Measurements from ENCODE around the gene ERP44. TPM values are rescaled to one million over a fixed set of nuclear protein-coding genes. Genes with fewer than 3 reads are reported as not detected.
A peak's percentile ranks its signal among the peaks of the same experiment; 100 is the strongest.
"Not testable (repeated sequence)": the region's sequence is repeated elsewhere in the genome, so short reads cannot be mapped to it uniquely, and the experiment has no call there.

ERP44 gene
- total RNA-seq, 1 donor, result 4.8 TPM

- no peak for DNase-seq (ENCODE audit: low read depth in 2 of 3, low spot score in 2 of 3)
Observed at GRCh38 chr9:100070104-100071041, 28.4 kb downstream of the ERP44 start.

- not testable (repeated sequence) for DNase-seq (ENCODE audit: low read depth in 2 of 3, low spot score in 2 of 3)
Observed at GRCh38 chr9:100069068-100069467, 29.7 kb downstream of the ERP44 start.

DNA sequence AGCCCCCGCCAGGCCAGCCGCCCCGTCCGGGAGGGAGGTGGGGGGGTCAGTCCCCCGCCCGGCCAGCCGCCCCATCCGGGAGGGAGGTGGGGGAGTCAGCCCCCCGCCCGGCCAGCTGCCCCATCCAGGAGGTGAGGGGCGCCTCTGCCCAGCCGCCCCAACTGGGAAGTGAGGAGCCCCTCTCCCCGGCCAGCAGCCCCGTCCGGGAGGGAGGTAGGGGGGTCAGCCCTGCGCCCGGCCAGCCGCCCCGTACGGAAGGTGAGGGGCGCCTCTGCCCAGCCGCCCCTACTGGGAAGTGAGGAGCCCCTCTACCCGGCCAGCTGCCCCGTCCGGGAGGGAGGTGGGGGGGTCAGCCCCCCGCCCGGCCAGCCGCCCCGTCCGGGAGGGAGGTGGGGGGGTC lies 30.8 kb downstream of the ERP44 start:
- not testable (repeated sequence) for DNase-seq (ENCODE audit: low read depth in 2 of 3, low spot score in 2 of 3)

DNA sequence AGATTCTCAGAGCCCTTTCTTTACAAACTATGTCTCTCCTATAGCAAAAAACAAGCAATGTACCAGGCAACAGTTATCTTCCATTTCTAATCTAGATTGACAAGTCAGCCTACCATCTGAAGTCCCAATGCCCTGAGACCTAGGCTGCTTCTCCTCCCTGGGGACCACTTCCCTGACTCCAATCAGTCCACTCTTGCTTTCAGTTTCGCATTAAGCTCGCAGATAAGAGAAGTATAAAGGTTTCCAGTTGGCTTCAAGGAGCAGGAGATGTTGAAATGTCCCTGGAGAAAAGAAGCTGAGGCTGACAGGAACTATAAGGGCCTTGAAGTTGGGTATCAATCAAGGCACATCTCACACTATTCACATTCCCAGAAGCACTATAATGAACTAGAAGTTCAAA lies 32.3 kb downstream of the ERP44 start:
- DNase-seq (ENCODE audit: low read depth in 2 of 3, low spot score in 2 of 3), result peak in 1 of 3 donors; percentile 13

DNA sequence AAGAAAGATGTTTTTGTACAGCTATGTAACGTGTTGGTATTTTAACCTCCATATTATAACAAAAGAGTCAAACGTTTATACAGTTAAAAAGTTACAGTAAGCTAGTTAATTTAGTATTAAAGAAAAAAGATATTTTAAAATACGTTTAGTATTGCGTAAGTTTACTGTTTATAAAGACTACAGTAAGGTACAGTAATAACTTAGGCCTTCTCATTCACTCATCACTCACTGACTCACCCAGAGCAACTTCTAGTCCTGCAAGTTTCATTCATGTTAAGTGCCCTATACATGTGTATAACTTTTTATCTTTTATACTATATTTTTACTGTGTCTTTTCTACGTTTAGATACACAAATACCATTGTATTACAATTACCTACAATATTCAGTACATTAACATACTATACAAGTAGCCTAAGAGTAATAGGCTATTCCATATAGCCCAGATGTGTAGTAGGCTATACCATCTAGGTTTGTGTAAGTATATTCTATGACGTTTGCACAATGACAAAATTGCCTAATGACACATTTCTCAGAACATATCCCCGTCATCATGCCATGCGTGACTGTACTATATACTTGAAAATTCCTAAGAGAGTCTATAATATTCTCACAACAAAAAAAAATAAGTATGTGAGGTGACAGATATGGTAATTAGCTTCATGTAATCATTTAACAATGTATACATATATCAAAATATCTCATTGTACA lies 33.8 kb downstream of the ERP44 start:
- no peak for DNase-seq (ENCODE audit: low read depth in 2 of 3, low spot score in 2 of 3)

DNA sequence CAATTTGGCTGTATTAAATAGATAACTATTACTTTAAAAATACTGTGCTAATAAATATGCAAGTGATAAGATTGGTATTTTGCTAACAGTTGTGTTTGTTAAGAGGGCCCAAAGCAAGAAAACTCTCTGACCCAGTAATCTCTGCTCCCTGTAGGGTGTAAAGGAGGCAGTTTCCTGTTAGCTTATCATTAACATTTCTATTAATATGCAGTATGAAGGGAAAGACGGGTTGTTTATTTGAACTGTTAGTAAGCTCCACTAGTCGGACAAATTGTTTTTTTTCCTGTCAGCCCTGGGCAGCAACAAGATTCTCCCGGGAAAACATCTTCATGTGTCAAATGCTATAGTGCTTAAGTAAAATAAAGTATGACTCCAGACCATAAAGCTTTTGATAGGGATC lies 35.6 kb downstream of the ERP44 start:
- no peak for DNase-seq (ENCODE audit: low read depth in 2 of 3, low spot score in 2 of 3)

- not testable (repeated sequence) for DNase-seq (ENCODE audit: low read depth in 2 of 3, low spot score in 2 of 3)
Observed at GRCh38 chr9:100062683-100063082, 36.1 kb downstream of the ERP44 start.

GRCh38 chr9:100058699-100059579 lies 39.9 kb downstream of the ERP44 start:
- no peak for DNase-seq (ENCODE audit: low read depth in 2 of 3, low spot score in 2 of 3)

DNA sequence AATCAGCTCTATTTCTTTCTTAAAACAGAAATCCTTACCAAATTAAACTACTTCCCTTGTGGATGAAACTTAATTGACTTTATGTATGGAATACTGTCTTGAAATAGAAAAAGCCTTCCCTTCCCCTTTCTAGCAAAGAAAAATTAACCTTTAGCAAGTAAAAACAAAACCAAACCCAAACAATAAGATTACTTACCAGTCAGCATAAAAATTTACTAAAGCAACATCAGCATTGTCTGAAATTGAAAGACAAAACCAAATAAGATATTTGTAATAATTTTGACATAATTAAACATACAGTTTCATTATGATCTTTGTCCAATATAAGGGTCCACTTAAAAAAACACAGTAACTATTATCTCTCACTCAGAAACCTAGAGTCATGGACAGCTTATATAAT lies 41.2 kb downstream of the ERP44 start:
- no peak for DNase-seq (ENCODE audit: low read depth in 2 of 3, low spot score in 2 of 3)

DNA sequence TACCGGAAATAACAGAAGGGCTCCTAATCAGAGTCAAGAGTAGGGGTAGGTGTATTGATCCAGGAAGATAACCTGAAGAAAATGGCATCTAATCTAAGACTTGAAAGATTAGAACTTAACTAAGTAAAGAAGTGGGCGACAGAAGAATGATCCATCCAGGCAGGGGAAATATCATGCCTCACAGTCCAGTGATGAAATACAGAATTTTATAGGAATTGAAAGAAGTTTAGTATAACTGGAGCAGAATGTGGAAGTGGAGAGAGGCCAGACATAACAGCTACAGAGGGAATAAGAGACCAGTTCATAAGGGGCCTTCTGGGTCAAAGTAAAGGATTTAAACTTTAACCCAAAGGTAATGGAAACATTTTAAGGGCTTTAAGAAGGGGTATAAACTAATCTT lies 42.2 kb downstream of the ERP44 start:
- no peak for DNase-seq (ENCODE audit: low read depth in 2 of 3, low spot score in 2 of 3)

DNA sequence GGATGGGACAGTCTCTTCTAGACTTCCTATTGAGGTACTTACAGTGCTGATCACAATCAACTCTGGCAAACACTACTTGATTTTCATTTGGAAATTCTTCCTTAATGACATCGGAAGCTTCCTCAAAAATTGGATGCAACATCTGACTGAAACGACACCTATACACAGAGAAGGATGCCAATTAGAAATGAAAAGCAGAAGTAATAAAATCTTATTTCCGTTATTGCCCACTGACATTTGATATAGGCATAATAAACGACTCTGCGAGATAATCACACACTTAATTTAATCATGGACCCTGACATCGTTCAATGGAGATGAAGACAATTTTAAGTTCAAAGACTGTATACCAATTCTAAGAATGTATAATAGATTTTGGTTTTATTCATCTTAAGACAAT lies 46.4 kb downstream of the ERP44 start:
- DNase-seq (ENCODE audit: low read depth in 2 of 3, low spot score in 2 of 3), result peak in 2 of 3 donors; percentile 16 to 40

DNA sequence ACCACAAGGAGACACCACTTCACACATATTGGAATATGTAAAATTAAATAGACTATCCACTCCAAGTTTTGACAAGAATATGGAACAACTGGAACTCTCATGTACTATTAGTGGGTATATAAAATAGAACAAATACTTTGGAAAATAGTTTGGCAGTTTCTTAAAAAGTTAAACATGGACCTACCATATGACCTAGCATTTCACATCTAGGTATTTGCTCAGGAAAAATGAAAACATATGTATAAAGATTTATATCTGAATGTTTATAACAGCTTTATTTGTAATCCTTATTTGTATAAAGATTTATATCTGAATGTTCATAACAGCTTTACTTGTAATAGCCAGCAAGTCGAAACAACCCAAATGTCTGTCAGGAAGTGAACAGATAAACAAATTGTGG lies 49.2 kb downstream of the ERP44 start:
- no peak for DNase-seq (ENCODE audit: low read depth in 2 of 3, low spot score in 2 of 3)

GRCh38 chr9:100038472-100038871 lies 60.3 kb downstream of the ERP44 start:
- no peak for DNase-seq (ENCODE audit: low read depth in 2 of 3, low spot score in 2 of 3)

DNA sequence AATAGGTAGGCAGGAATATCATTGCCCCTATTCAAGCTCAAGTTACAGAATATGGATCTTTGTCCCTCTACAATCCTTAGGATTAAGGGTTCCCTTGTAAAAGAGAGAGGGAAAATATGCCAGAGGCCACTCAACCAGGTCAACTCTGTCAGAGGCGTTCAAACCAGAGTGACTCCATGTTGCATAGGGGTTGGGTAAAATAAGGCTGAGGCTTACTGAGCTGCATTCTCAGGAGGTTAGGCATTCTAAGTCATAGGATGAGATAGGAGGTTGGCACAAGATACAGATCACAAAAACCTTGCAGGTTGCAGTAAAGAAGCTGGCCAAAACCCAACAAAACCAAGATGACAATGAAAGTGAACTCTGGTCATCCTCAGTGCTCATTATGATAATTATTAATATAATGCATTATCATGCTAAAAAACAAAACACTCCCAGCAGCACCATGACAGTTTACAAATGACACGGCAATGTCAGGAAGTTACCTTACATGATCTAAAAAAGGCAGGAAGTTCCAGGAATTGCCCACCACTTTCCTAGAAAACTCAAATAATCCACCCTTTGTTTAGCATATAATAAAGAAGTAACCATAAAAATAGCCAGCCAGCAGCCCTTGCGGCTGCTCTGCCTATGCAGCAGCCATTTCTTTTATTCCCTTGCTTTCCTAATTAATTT lies 64.8 kb downstream of the ERP44 start:
- no peak for DNase-seq (ENCODE audit: low read depth in 2 of 3, low spot score in 2 of 3)

DNA sequence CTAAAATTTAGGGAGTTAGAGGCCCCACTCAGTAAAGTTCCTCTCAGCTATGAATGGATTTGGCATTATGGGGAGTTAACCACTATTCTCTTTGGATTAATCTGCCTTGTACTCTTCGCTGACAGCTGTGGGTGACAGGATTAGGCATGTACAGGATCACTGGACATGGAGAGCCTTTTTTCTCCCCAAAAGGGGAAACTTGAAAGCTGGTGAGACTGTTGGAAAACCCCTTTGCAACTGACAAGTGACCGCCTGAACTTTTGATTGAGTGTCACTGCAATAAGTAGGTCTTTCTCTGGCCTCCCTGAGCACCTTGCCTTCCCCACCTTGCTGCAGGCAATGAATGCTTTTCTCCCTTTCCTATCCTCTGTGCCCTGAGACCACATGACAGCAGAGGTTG lies 68.3 kb downstream of the ERP44 start:
- no peak for DNase-seq (ENCODE audit: low read depth in 2 of 3, low spot score in 2 of 3)

DNA sequence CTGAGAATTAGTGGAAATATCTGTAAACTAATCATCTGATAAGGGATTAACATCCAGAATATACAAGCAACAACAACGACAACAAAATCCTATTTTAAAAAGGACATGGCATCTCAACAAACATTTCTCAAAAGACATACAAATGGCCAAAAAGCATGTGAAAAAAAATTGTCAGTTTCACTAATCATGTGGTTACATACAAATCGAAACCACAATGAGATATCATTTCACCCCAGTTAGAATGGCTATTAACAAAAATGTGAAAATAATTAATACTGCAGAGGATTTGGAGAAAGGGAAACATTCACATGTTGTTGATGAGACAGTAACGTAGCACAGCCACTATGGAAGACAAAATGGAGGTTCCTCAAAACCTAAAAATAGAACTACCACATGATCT lies 69.5 kb downstream of the ERP44 start:
- no peak for DNase-seq (ENCODE audit: low read depth in 2 of 3, low spot score in 2 of 3)

DNA sequence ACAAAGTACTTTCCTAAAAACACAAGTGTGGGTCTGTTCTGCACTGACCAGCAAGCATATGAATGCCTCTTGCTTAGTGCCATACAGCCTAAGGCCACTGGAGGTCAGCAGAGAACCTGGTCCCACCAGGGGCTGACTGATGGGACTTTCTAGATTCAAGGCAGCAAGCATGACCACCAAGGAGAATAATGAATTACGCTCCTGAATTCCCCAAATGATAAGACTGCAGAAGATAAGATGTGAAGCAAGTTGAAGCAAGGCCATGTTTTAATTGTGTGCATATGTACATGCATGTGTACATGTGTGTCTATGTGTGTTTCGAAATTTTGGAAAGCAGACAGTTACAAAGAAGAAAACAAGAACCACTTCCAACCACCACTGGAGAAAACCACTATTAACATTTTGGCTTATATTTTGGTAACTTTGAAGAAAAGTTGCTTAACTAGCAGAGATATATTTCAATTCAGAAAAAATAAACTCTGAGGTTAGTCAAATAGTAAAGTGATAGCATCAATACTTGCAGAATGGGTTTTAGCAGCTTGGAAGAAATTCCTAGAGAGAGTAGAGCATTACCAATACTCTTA lies 70.5 kb downstream of the ERP44 start:
- peak; percentile 21 to 81 (median 72) for DNase-seq (ENCODE audit: low read depth in 2 of 3, low spot score in 2 of 3)

DNA sequence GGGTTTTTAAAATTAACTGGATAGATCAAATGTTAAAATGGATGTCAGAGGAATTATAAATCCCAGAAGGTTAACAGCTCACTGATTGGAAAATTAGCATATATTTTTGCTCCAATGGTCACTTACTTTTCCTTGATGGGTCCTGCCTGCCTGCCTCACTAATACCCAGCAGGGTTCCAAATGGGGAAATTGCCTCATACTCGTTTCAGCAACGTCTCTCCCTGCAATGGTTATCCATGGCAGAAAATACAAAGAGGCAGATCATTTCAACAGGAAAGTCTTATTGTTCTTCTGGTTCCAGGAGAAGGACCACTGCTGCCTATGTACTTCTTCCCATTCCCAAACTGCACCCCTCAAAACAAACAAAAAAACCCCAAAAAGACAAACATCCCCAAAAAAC lies 71.3 kb downstream of the ERP44 start:
- no peak for DNase-seq (ENCODE audit: low read depth in 2 of 3, low spot score in 2 of 3)

DNA sequence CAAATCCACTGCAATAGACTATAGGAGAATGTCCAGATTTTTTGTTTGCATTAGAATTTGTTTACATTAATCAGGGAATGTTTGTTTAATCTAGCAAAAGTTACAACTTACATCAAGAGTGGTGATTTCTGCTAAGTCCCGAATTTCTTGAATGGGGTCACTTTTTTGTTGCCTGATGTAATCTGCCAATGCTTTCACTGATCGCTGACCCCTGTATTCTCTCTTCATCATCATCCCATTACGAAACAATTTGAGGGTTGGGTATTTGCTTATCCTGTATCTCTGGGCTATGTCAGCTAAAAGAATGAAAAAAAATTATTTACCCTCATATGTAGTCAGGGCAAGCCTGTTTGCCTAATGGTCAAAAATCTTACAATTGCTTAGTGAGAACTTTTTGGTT lies 76.9 kb downstream of the ERP44 start:
- no peak for DNase-seq (ENCODE audit: low read depth in 2 of 3, low spot score in 2 of 3)
